IPS-20b (cell line): ENCODE data around the gene PGAM1.
"Not testable (repeated sequence)": the region's sequence is repeated elsewhere in the genome, so short reads cannot be mapped to it uniquely, and the experiment has no call there.

ENCODE experiments used
- H3K27ac ChIP-seq: one replicate; pipeline ENCODE4 v1.5.1; 2013; ENCODE audit warnings: low read length
- H3K27me3 ChIP-seq: 2 replicates; pipeline ENCODE4 v1.6.1; 2013; ENCODE audit warnings: mild to moderate bottlenecking, low read length, inconsistent platforms; ENCODE audit not compliant: insufficient read depth
- H3K36me3 ChIP-seq: 2 replicates; pipeline ENCODE4 v1.6.1; 2013; ENCODE audit warnings: low read depth, mild to moderate bottlenecking, inconsistent platforms, low read length, moderate library complexity; ENCODE audit not compliant: insufficient read depth
- H3K4me1 ChIP-seq: 2 replicates; pipeline ENCODE4 v1.6.1; 2013; ENCODE audit warnings: mild to moderate bottlenecking, control low read depth, inconsistent platforms, low read length, moderate library complexity; ENCODE audit not compliant: insufficient read depth
- H3K4me3 ChIP-seq: 2 replicates; pipeline ENCODE4 v1.5.1; 2013; ENCODE audit warnings: mild to moderate bottlenecking, low read length, inconsistent platforms
- H3K9ac ChIP-seq: 2 replicates; pipeline ENCODE4 v1.6.1; 2013; ENCODE audit warnings: low read depth, mild to moderate bottlenecking, inconsistent platforms, low read length, moderate library complexity
- H3K9me3 ChIP-seq: 2 replicates; pipeline ENCODE4 v1.6.1; 2013; ENCODE audit warnings: mild to moderate bottlenecking, low read depth, low read length, inconsistent platforms; ENCODE audit not compliant: insufficient read depth

The PGAM1 gene

GRCh38 chr10:97463363-97464132 lies 37.6 kb downstream of the PGAM1 start:
- Histone ChIP-seq H3K4me3 (no peak overlapping the region), H3K27me3 (no peaks in the 10 kb centered on the region), H3K9ac (no peak overlapping the region), H3K27ac (no peak overlapping the region), H3K4me1 (no peaks in the 10 kb centered on the region), H3K36me3 (peaks cover 99% of the 10 kb centered on the region), H3K9me3 (no peaks in the 10 kb centered on the region)

- Histone ChIP-seq H3K9me3 (no peaks in the 10 kb centered on the region), H3K27me3 (no peaks in the 10 kb centered on the region), H3K27ac (no peak overlapping the region), H3K4me1 (no peaks in the 10 kb centered on the region; the same call in 1 of the 2 replicates), H3K9ac (no peak overlapping the region), H3K36me3 (peaks cover 99% of the 10 kb centered on the region), H3K4me3 (no peak overlapping the region)
Measured at GRCh38 chr10:97464226-97464625, 38.2 kb downstream of the PGAM1 start.

GRCh38 chr10:97465982-97466381 lies 40.0 kb downstream of the PGAM1 start:
- Histone ChIP-seq H3K9me3 (no peaks in the 10 kb centered on the region), H3K36me3 (peaks cover 99% of the 10 kb centered on the region), H3K27me3 (no peaks in the 10 kb centered on the region), H3K27ac (no peak overlapping the region), H3K4me3 (no peak overlapping the region), H3K4me1 (no peaks in the 10 kb centered on the region; the same call in 1 of the 2 replicates), H3K9ac (no peak overlapping the region)

GRCh38 chr10:97466755-97467154 lies 40.8 kb downstream of the PGAM1 start:
- no peaks in the 10 kb centered on the region for H3K9me3 ChIP-seq
- H3K9ac ChIP-seq = no peak overlapping the region
- H3K27ac ChIP-seq = no peak overlapping the region
- no peaks in the 10 kb centered on the region; the same call in 1 of the 2 replicates for H3K4me1 ChIP-seq
- no peaks in the 10 kb centered on the region for H3K27me3 ChIP-seq
- no peak overlapping the region for H3K4me3 ChIP-seq
- peaks cover 99% of the 10 kb centered on the region for H3K36me3 ChIP-seq

- Histone ChIP-seq H3K27ac (no peak overlapping the region), H3K4me3 (no peak overlapping the region), H3K9me3 (no peaks in the 10 kb centered on the region), H3K4me1 (no peaks in the 10 kb centered on the region; the same call in 1 of the 2 replicates), H3K36me3 (peaks cover 97% of the 10 kb centered on the region), H3K27me3 (no peaks in the 10 kb centered on the region), H3K9ac (no peak overlapping the region)
Measured at GRCh38 chr10:97468162-97468561, 42.2 kb downstream of the PGAM1 start.

GRCh38 chr10:97468781-97469180 lies 42.8 kb downstream of the PGAM1 start:
- H3K9ac ChIP-seq, H3K4me3 ChIP-seq, H3K9me3 ChIP-seq, H3K4me1 ChIP-seq, H3K27ac ChIP-seq, H3K27me3 ChIP-seq: not testable (repeated sequence)
- peaks cover 98% of the 10 kb centered on the region for H3K36me3 ChIP-seq

GRCh38 chr10:97474918-97475317 lies 48.9 kb downstream of the PGAM1 start:
- Histone ChIP-seq H3K9me3 (no peaks in the 10 kb centered on the region), H3K4me1 (peaks cover 5% of the 10 kb centered on the region), H3K36me3 (peaks cover 93% of the 10 kb centered on the region), H3K27me3 (no peaks in the 10 kb centered on the region), H3K4me3 (no peak overlapping the region), H3K27ac (no peak overlapping the region), H3K9ac (no peak overlapping the region)

GRCh38 chr10:97475936-97476594 lies 50.1 kb downstream of the PGAM1 start:
- no peaks in the 10 kb centered on the region for H3K9me3 ChIP-seq
- no peak overlapping the region for H3K27ac ChIP-seq
- H3K9ac ChIP-seq = no peak overlapping the region

GRCh38 chr10:97479410-97479809 lies 53.4 kb downstream of the PGAM1 start:
- H3K27ac ChIP-seq = peak overlapping the region; percentile 73
- peak overlapping the region; percentile 68; the same call in 1 of the 2 replicates for H3K9ac ChIP-seq
- H3K4me1 ChIP-seq = peaks cover 15% of the 10 kb centered on the region
- H3K4me3 ChIP-seq = peak overlapping the region; percentile 18; the same call in 1 of the 2 replicates
- peaks cover 70% of the 10 kb centered on the region for H3K36me3 ChIP-seq
- H3K9me3 ChIP-seq, H3K27me3 ChIP-seq: not testable (repeated sequence)

More at GRCh38 chr10:97475936-97476594, 50.1 kb downstream of the PGAM1 start:
- no peaks in the 10 kb centered on the region for H3K27me3 ChIP-seq
- H3K36me3 ChIP-seq = peaks cover 90% of the 10 kb centered on the region
- no peak overlapping the region for H3K4me3 ChIP-seq
- peaks cover 13% of the 10 kb centered on the region for H3K4me1 ChIP-seq

- H3K27ac ChIP-seq = peak overlapping the region; percentile 41
- H3K4me1 ChIP-seq = peaks cover 15% of the 10 kb centered on the region
- no peaks in the 10 kb centered on the region for H3K9me3 ChIP-seq
- peak overlapping the region; percentile 70; the same call in 1 of the 2 replicates for H3K9ac ChIP-seq
- H3K36me3 ChIP-seq = peaks cover 65% of the 10 kb centered on the region
- no peaks in the 10 kb centered on the region for H3K27me3 ChIP-seq
- H3K4me3 ChIP-seq = no peak overlapping the region
Measured at GRCh38 chr10:97479939-97480338, 53.9 kb downstream of the PGAM1 start.

GRCh38 chr10:97481071-97481470 lies 55.1 kb downstream of the PGAM1 start:
- peak overlapping the region; percentile 70; the same call in 1 of the 2 replicates for H3K9ac ChIP-seq
- H3K4me3 ChIP-seq = no peak overlapping the region
- peaks cover 54% of the 10 kb centered on the region for H3K36me3 ChIP-seq
- H3K4me1 ChIP-seq = peaks cover 15% of the 10 kb centered on the region
- no peak overlapping the region for H3K27ac ChIP-seq
- H3K9me3 ChIP-seq = no peaks in the 10 kb centered on the region
- no peaks in the 10 kb centered on the region for H3K27me3 ChIP-seq

- no peak overlapping the region for H3K27ac ChIP-seq
- no peaks in the 10 kb centered on the region for H3K9me3 ChIP-seq
- peaks cover 41% of the 10 kb centered on the region for H3K36me3 ChIP-seq
Measured at GRCh38 chr10:97482381-97482780, 56.4 kb downstream of the PGAM1 start.

More at GRCh38 chr10:97482381-97482780, 56.4 kb downstream of the PGAM1 start:
- Histone ChIP-seq H3K4me1 (peaks cover 15% of the 10 kb centered on the region), H3K4me3 (no peak overlapping the region), H3K9ac (no peak overlapping the region), H3K27me3 (no peaks in the 10 kb centered on the region)
